SU-DHL-6 (cell line): ENCODE data around the gene SMYD2.

Experiments
- H2AFZ ChIP-seq: fragments of 200-600 bp; sonication (generic); 2 replicates; pipeline ENCODE4 v1.6.1; 2014; ENCODE audit warnings: low read depth, mild to moderate bottlenecking, moderate library complexity, mixed read lengths, antibody characterized with exemption, low read length; ENCODE audit not compliant: severe bottlenecking
- H3F3A ChIP-seq: fragments of 200-600 bp; shearing (Covaris generic); 2 replicates; pipeline ENCODE4 v1.6.0; 2016; ENCODE audit warnings: antibody characterized with exemption, mild to moderate bottlenecking; ENCODE audit not compliant: insufficient read depth
- H3K27ac ChIP-seq: fragments of 200-600 bp; sonication (generic); 2 replicates; pipeline ENCODE4 v1.5.1; 2016; ENCODE audit warnings: low read depth, mild to moderate bottlenecking, low read length, moderate library complexity, mixed read lengths
- H3K27me3 ChIP-seq: fragments of 200-600 bp; sonication (generic), shearing (Covaris generic); 2 replicates; pipeline ENCODE4 v1.6.0; 2014; ENCODE audit warnings: mild to moderate bottlenecking, low read length
- H3K36me3 ChIP-seq: fragments of 200-600 bp; sonication (generic); 2 replicates; pipeline ENCODE4 v1.6.1; 2014; ENCODE audit warnings: mild to moderate bottlenecking, low read length, mixed read lengths
- H3K4me2 ChIP-seq: fragments of 300-600, 200-600 bp; shearing (Covaris generic), sonication (generic); 2 replicates; pipeline ENCODE4 v1.6.0; 2014; ENCODE audit warnings: low read length, low read depth, mild to moderate bottlenecking; ENCODE audit not compliant: poor library complexity, severe bottlenecking
- H3K4me3 ChIP-seq: fragments of 200-600 bp; sonication (generic); 2 replicates; pipeline ENCODE4 v1.5.1; 2014; ENCODE audit warnings: antibody characterized with exemption, low read length, mild to moderate bottlenecking, mixed read lengths; ENCODE audit not compliant: insufficient read depth, poor library complexity, severe bottlenecking
- H3K79me2 ChIP-seq: fragments of 200-600 bp; sonication (generic); 2 replicates; pipeline ENCODE4 v1.6.1; 2014; ENCODE audit warnings: mild to moderate bottlenecking, low read length, moderate library complexity; ENCODE audit not compliant: insufficient read depth
- H3K9ac ChIP-seq: fragments of 200-600 bp; sonication (generic); 2 replicates; pipeline ENCODE4 v1.7.0; 2014; ENCODE audit warnings: mild to moderate bottlenecking, low read length
- H3K9me2 ChIP-seq: fragments of 200-600 bp; sonication (generic); replicated peaks from 2 replicates; pipeline ENCODE4 v1.6.1; 2014; ENCODE audit warnings: low read length; ENCODE audit not compliant: insufficient read depth
- H3K9me3 ChIP-seq: fragments of 200-600 bp; sonication (generic); 2 replicates; pipeline ENCODE4 v1.6.1; 2014; ENCODE audit warnings: low read length, mixed read lengths; ENCODE audit not compliant: insufficient read depth
- H4K20me1 ChIP-seq: fragments of 200-600 bp; sonication (generic); 2 replicates; pipeline ENCODE4 v1.6.1; 2014; ENCODE audit warnings: low read depth, mild to moderate bottlenecking, antibody characterized with exemption, low read length, moderate library complexity, mixed read lengths
- EZH2phosphoT487 ChIP-seq: fragments of 200-600 bp; sonication (generic), shearing (Covaris generic); conservative IDR thresholded peaks from 2 replicates; pipeline ENCODE4 v1.6.1; 2018; ENCODE audit warnings: mild to moderate bottlenecking, antibody characterized with exemption, low read length, moderate library complexity, mixed read lengths
- TF ChIP-seq, protein P1 (sequence below): fragments of 200-600 bp; sonication (generic); IDR thresholded peaks from one replicate; pipeline ENCODE4 v1.5.1; 2017; ENCODE audit warnings: antibody characterized with exemption, mild to moderate bottlenecking, low read length, moderate library complexity; ENCODE audit not compliant: insufficient read depth, poor library complexity, severe bottlenecking

The SMYD2 gene

DNA sequence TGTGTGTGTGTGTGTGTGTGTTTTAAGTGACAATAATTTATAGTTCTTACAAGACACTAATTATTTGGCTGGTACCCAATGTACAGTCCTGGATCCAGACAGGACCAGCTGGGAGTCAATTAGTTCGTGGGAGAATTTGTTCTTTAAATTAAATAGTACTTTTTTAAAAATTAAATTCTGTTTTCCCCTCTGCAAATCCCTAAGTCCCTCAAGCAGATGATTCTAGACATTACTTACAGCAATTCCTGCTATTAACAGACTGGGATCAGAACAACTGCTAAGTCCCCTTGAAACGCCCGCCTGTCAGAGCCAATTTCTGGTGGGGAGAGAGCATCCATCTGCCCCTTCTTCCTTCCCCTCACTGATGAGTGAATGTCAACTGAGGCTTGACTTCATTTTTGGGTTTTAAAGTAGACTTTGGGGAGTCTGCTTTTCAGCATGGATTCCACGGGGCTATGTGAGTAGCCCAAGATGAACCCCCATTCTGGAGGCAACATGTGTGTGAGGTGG, 83.9 kb downstream of the SMYD2 start:
- no peak overlapping the region for H2AFZ ChIP-seq
- H3K79me2 ChIP-seq = no peaks in the 10 kb centered on the region
- H3K27ac ChIP-seq = no peak overlapping the region
- H3K9me3 ChIP-seq = no peaks in the 10 kb centered on the region
- H3K4me3 ChIP-seq = no peak overlapping the region
- no peak overlapping the region for H3K4me2 ChIP-seq
- H3F3A ChIP-seq = no peaks in the 10 kb centered on the region
- H3K36me3 ChIP-seq = no peaks in the 10 kb centered on the region
- TF ChIP-seq EZH2phosphoT487 = no peak
- TF ChIP-seq, protein P1, sequence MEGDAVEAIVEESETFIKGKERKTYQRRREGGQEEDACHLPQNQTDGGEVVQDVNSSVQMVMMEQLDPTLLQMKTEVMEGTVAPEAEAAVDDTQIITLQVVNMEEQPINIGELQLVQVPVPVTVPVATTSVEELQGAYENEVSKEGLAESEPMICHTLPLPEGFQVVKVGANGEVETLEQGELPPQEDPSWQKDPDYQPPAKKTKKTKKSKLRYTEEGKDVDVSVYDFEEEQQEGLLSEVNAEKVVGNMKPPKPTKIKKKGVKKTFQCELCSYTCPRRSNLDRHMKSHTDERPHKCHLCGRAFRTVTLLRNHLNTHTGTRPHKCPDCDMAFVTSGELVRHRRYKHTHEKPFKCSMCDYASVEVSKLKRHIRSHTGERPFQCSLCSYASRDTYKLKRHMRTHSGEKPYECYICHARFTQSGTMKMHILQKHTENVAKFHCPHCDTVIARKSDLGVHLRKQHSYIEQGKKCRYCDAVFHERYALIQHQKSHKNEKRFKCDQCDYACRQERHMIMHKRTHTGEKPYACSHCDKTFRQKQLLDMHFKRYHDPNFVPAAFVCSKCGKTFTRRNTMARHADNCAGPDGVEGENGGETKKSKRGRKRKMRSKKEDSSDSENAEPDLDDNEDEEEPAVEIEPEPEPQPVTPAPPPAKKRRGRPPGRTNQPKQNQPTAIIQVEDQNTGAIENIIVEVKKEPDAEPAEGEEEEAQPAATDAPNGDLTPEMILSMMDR = no peak
- no peaks in the 10 kb centered on the region for H4K20me1 ChIP-seq
- no peak overlapping the region for H3K9ac ChIP-seq
- no peaks in the 10 kb centered on the region for H3K9me2 ChIP-seq
- no peaks in the 10 kb centered on the region for H3K27me3 ChIP-seq

DNA sequence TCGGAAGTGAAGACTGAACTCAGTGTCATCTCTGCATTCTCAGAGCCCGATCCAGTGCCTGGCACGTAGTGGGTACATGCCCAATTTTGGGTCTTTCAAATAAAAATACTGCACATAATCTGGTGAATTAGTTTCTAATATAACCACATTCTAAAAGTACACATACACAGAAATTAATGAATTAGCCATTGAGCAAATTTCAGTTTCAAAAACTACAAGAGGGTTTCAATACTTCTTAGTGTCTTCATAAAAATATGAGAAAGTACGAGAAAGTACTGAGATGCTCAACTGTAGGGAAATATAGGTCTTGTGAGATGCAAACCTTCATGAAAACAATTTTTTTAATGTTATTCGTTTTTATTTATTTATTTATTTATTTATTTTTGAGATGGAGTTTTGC, 86.9 kb downstream of the SMYD2 start:
- no peak overlapping the region for H3K4me3 ChIP-seq
- H3K36me3 ChIP-seq = no peaks in the 10 kb centered on the region
- TF ChIP-seq, protein P1 = no peak
- no peak for TF ChIP-seq EZH2phosphoT487
- H3K9me3 ChIP-seq = no peaks in the 10 kb centered on the region
- H3K9me2 ChIP-seq = no peaks in the 10 kb centered on the region
- no peak overlapping the region for H3K27ac ChIP-seq
- H3K79me2 ChIP-seq = no peaks in the 10 kb centered on the region
- H4K20me1 ChIP-seq = no peaks in the 10 kb centered on the region
- H3K27me3 ChIP-seq = no peaks in the 10 kb centered on the region
- H2AFZ ChIP-seq = no peak overlapping the region
- H3K9ac ChIP-seq = no peak overlapping the region
- no peak overlapping the region for H3K4me2 ChIP-seq
- H3F3A ChIP-seq = no peaks in the 10 kb centered on the region

DNA sequence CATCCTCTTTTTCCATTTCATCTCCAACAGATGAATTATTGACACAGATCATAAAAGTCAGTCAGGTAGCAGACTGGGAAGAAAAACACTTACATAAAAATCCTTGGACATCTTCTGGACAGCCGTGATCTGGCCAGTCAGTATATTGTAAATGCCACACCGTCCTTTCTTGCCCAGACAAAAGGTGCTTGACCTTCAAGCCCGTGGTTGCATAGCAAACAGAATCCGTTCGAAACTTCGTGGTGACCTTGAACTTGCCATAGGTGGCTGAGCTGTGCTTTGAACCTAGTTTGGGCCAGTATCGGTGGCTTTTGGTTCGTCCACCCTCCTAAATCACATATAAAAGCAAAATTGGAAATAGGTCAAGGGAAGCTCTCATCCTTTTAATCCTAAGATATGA, 88.4 kb downstream of the SMYD2 start:
- no peak overlapping the region for H3K4me3 ChIP-seq

More for the DNA sequence above, 88.4 kb downstream of the SMYD2 start:
- Histone ChIP-seq H3K79me2 (no peaks in the 10 kb centered on the region), H3K36me3 (no peaks in the 10 kb centered on the region), H4K20me1 (no peaks in the 10 kb centered on the region), H3K9me2 (no peaks in the 10 kb centered on the region), H3F3A (no peaks in the 10 kb centered on the region), H3K9me3 (no peaks in the 10 kb centered on the region), H3K4me2 (no peak overlapping the region), H3K9ac (no peak overlapping the region), H2AFZ (no peak overlapping the region), H3K27ac (no peak overlapping the region), H3K27me3 (no peaks in the 10 kb centered on the region)
- TF ChIP-seq, protein P1 = no peak
- TF ChIP-seq EZH2phosphoT487 = no peak
